Glomerular endothelial cell (primary cell): ENCODE data around the gene GLI3. TPM values are rescaled to one million over a fixed set of nuclear protein-coding genes. Genes with fewer than 3 reads are reported as not detected.

Experiments
- DNase-seq: peaks from one replicate; pipeline ENCODE4 v3.0.0-alpha.2; 2011; ENCODE audit warnings: low read depth, low spot score; ENCODE audit errors: extremely low read depth
- total RNA-seq: library from RNA; depleted of rRNA; stranded (reverse); fragments of >200 nt; gene quantifications from 2 replicates; pipeline ENCODE4 v1.2.3, GENCODE V29; 2015

Gene GLI3
- total RNA-seq = 7.0 and 10.9 TPM in 2 replicates

DNA sequence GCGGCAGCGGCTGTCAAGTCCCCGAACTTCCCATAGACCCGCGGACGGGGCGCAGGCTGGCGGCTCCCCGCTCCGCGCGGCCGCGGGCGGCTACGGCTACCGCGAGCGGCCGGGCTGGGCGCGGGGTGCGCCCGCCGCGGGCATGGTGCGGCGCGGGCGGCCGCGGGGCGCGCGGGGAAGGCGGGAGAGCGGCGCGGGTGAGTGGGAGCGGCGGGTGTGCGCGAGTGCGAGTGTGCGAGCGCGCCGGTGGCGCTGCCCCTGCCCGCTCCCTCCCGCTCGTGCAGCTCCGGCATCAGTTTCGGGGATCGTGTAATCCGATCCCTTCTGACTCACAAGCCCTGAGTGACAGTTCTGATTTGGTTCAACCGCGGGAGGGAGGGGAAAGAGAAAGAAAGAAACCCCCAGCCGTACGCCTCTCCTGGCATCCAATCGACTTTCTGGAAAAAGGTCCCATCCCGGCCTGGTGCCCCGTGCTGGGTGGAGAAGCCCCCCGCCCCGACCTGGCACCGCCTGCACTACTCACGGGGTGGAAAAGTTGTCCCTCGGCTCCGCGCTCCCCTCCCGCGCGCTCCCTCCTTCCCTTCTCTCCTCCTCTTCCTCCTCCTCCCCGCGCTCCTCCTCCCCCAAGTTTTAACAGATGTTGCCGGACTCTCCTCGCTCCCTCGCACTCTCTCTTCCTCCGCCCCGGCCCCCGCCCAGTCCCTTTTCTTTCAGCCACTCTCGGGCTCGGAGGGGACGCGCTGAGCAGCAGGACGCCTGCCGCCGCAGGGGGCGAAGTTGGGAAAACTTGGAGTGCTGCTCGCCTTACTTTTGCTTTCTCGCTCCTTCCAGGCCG is at the start of gene GLI3:
TSS of gene GLI3 (minus strand) at position 234 of the 835 bp plus-strand sequence. CDS start 13,956 bp downstream, outside the sequence.
- no peak for DNase-seq

- no peak for DNase-seq
These were observed 48.4 kb upstream of the GLI3 start for GRCh38 chr7:42285383-42285824.

- DNase-seq = no peak
These were observed 46.5 kb upstream of the GLI3 start for GRCh38 chr7:42283553-42283952.

- no peak for DNase-seq
These were observed 41.3 kb upstream of the GLI3 start for GRCh38 chr7:42278344-42278743.

DNA sequence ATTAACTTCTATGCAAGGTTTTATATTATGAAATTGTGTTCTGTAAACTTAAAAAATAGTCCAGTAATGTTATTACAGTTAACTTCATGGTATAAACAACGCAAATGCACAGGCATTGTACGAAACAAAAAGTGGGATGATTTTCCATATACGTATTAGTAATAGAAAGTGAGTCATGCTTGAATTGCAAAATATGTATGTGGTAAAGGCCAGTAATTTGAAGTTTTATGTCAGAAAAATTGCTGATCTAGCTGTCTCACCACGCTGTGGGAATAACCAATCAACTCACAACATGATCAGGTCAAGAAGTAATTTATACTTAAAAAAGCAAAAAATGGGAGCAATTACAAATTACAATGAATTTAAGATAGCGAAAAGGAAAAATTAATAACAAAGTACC is 37.0 kb upstream of the GLI3 start:
- DNase-seq = no peak

GRCh38 chr7:42272793-42273665 is 36.0 kb upstream of the GLI3 start:
- DNase-seq = no peak

DNA sequence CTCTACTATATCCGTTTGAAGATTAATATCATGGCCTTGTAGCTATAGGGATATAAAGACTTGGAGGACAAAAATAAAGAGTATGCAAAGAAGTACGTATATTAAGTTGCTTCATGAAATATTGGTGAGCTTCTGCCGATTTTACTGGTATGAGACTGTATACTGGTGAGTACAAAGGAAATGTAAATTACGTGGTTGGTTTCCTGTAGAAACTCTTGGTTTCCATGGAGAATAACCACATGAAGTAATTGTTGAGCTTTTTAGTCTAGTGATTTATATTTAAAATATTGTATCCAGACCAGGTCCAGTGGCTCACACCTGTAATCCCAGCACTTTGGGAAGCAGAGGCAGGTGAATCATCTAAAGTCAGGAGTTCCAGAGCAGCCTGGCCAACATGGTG is 32.2 kb upstream of the GLI3 start:
- DNase-seq = no peak

DNA sequence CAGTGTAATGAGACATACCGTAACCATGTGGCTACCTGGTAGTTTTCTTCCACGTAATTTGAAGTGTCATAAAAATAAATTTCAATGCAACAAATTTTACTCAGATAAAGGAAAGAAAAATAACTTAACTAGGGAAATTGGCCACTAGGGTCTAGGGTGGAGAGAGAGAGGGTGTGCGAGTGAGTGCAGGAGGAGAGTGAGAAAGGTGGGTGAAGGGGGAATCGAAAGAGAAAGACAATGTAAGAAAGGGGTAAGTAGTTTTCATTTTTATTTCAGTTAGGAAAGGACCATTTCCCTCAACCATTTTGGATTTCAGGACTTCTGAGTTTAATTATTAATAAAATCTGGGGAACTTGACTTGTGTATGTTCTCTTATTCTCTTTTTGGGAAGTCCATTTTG is 27.7 kb upstream of the GLI3 start:
- DNase-seq = no peak

- no peak for DNase-seq
These were observed 27.0 kb upstream of the GLI3 start for GRCh38 chr7:42263971-42264370.

DNA sequence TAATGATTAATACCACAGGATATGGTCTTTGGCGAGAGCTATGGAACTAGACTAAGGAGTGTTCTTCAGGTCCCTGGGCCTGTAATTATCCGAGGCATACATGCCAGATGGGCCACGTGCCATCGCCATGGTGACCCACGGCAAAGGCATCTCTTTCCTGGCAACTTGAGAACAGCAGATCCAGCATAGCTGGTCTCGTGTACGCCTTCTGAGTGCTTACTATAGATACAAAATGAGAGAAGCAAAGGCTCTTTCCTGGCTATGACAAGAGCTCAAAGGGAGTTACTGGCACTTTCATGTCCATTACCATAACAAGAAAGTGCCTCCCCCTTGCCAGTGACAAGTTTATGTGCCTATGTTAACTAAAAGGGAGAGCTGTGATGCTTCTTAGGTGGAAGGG is 26.0 kb upstream of the GLI3 start:
- DNase-seq = no peak

GRCh38 chr7:42254217-42254616 is 17.2 kb upstream of the GLI3 start:
- DNase-seq = no peak

- no peak for DNase-seq
These were observed 16.3 kb upstream of the GLI3 start for GRCh38 chr7:42253316-42253715.

DNA sequence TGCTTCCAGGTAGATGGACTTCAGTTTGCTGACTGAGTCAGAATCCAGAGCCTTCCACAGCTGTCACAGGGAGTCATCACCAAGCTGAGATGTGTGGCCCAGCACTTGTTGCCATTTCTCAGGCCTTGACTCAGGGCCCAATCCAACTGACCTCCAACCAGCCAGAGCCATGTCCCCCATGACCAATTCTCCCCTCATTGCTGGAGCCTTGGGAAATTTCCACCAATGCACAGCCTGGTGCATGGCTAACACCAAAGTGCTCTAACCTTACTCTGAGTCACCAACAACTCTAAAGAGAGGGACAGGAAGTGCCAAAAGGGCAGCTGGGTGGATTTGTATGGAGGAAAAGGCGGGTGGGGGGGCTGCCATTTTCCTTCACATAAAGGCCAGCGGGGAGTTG is 13.4 kb upstream of the GLI3 start:
- no peak for DNase-seq

- DNase-seq = no peak
These were observed 11.6 kb upstream of the GLI3 start for GRCh38 chr7:42248579-42248978.

DNA sequence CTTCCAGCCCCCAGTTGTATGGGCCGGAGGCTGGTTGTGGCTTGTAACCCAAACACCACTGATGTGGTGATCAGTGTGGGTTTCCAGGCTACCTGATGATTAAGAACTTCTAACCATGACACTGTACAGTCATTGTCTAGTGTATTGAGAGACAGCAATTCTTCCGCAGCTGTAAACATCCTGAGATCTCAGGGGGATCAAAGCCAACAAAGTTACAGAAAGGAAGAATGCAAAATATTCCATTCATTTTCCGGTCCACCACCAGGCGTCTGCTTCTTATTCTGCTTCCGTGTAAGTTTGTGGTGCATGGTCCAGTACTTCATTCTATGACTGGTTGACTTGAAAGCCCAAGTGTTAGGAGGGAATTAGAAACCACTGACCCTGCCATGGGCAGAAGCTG is 10.3 kb upstream of the GLI3 start:
- no peak for DNase-seq

DNA sequence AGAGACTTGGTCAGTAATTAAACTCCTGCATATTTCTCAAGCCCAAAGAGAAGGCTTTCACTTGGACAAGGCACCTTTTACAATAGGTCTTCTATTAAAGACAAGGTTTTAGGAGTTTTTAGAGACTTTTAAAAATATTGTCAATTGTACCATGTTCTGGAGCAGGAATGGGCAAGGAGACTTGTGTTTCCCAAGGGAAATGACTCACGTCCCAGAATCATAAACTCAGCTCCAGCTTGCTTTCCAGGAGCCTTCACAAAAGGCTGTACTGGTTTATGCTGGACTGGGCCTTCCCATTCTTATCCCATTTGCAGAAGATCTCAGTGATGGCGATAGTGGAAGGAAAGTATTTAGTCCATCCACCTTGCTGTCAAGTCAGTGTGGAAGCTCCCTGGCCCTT is 7.8 kb upstream of the GLI3 start:
- peak; percentile 81 for DNase-seq

GRCh38 chr7:42242381-42242780 is 5.4 kb upstream of the GLI3 start:
- DNase-seq = no peak

DNA sequence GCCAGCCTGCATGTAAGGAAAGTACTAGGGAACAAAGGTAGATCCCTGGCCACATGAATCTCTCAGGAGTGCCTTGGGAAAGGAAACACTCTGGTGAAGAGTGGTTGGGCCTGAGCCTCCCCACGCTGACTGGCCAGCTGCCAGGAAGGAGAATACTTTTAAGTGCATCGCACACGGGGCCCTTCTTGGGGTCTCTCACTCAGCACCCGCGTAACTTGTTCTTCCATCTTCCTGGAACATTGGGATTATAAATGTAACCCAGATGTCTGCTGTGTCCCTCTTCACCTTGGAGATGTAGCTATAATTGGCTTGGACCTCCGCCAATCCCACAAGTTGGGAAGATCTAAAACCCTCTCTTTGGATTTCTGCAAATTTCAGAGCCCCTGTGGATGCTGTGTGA is 4.4 kb upstream of the GLI3 start:
- no peak for DNase-seq

GRCh38 chr7:42240416-42240815 is 3.4 kb upstream of the GLI3 start:
- no peak for DNase-seq

DNA sequence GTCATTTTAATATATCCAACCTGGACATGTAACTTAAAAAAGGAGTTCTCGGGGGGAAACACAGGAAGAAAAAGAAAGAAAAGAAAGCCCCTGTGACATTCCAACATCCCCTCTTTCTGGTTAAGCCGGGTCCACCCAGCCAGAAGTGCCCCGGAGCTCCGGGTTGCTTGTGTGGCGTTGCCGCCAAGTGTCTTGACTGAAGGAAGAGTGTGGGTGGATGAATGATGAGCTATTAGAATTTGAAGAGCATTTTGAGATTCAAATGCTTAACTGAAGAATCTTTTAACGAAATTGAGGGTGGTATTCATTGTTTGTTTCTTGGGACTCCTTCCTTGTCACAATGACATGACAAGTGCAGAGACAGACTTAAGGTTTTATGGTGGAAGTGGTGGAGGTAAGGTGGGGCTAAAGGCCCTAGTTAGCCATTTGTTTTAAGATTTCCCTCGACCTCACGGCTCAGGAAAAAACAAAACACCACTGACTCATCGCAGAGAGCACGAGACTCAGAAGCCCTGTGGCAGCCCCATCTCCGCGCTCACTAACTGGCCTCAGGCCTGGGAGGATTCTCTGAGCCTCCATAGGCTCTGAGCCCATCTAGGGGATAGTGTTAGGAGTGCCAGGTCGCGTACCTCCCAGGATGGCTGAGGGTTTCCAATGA is 1.8 kb upstream of the GLI3 start:
- peak; percentile 67 for DNase-seq

- DNase-seq = no peak
These were observed 967 bp upstream of the GLI3 start for GRCh38 chr7:42237811-42238541.
